ENCODE results near the gene ZNF791. TPM values are rescaled to one million over a fixed set of nuclear protein-coding genes. Genes with fewer than 3 reads are reported as not detected.

ZNF791 gene
- total RNA-seq, 2 experiments from 2014 or later = 102 to 103 TPM

DNA sequence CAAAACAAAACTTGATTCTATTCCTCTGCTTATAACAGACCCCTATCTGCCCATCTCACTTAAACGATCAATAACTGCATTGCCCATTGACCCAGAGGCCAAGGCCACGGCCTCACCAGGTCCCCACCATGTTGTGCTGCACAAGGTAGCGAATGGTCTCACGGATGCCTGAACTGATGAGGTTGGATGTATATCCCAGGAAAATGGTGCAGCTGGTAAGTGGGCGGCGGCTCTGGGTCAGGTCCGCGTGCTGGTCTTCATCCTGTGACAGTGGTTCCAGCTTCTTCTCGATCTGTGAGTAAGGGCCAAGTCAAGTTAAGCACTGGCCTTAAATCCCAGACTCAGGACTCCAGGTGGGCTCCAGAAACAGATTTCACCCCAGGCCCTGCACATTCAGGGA lies 69.3 kb downstream of the ZNF791 start:
- Mint-ChIP-seq H3K9me3 (no peaks in the 10 kb centered on the region), H3K36me3 (ENCODE audit: low read depth) (peaks cover 53% of the 10 kb centered on the region), H3K27ac (no peak overlapping the region), H3K27me3 (no peaks in the 10 kb centered on the region), H3K4me1 (ENCODE audit: low read depth) (peaks cover 35% of the 10 kb centered on the region), H3K4me3 (peak overlapping the region; percentile 48)
- intact Hi-C loops (cut with DNase I, micrococcal nuclease) = loop anchor here (2.0 to 5.0 kb wide), 2 partner anchors 42 to 43 kb away; partner anchors contain the start of gene TNPO2 (in 2 of the 2)
- DNase-seq = no peak
- TF ChIP-seq, protein P1, sequence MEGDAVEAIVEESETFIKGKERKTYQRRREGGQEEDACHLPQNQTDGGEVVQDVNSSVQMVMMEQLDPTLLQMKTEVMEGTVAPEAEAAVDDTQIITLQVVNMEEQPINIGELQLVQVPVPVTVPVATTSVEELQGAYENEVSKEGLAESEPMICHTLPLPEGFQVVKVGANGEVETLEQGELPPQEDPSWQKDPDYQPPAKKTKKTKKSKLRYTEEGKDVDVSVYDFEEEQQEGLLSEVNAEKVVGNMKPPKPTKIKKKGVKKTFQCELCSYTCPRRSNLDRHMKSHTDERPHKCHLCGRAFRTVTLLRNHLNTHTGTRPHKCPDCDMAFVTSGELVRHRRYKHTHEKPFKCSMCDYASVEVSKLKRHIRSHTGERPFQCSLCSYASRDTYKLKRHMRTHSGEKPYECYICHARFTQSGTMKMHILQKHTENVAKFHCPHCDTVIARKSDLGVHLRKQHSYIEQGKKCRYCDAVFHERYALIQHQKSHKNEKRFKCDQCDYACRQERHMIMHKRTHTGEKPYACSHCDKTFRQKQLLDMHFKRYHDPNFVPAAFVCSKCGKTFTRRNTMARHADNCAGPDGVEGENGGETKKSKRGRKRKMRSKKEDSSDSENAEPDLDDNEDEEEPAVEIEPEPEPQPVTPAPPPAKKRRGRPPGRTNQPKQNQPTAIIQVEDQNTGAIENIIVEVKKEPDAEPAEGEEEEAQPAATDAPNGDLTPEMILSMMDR (IDR thresholded peaks at IDR 0.05) = no peak
- Histone ChIP-seq H3K4me1 (ENCODE audit: insufficient read depth, low read length) (peaks cover 44% of the 10 kb centered on the region), H3K9me3 (ENCODE audit: control insufficient read depth in 1 of 2, insufficient read depth in 1 of 2, low read length in 2 of 2) (no peaks in the 10 kb centered on the region), H3K27me3 (ENCODE audit: control insufficient read depth in 1 of 2, insufficient read depth in 2 of 2, low read length in 2 of 2) (no peaks in the 10 kb centered on the region), H3K27ac (ENCODE audit: low read depth in 1 of 2, low read length in 2 of 2) (no peak overlapping the region), H3K4me3 (ENCODE audit: low read length) (no peak overlapping the region), H3K36me3 (ENCODE audit: insufficient read depth, low read length) (peaks cover 51% of the 10 kb centered on the region)
- ATAC-seq (ENCODE audit: poor library complexity) = no peak
- CTCF ChIA-PET = interaction anchor here (2.8 kb wide), 1 partner anchor 43 kb away, joined by 8 read pairs; the partner anchor contains the start of gene TNPO2
- POLR2A ChIA-PET = interaction anchor here (1.4 to 3.1 kb wide), 5 partner anchors 11 to 211 kb away, joined by 4 to 28 read pairs (median 20); partner anchors contain the start of genes FBXW9, GCDH and TNPO2

DNA sequence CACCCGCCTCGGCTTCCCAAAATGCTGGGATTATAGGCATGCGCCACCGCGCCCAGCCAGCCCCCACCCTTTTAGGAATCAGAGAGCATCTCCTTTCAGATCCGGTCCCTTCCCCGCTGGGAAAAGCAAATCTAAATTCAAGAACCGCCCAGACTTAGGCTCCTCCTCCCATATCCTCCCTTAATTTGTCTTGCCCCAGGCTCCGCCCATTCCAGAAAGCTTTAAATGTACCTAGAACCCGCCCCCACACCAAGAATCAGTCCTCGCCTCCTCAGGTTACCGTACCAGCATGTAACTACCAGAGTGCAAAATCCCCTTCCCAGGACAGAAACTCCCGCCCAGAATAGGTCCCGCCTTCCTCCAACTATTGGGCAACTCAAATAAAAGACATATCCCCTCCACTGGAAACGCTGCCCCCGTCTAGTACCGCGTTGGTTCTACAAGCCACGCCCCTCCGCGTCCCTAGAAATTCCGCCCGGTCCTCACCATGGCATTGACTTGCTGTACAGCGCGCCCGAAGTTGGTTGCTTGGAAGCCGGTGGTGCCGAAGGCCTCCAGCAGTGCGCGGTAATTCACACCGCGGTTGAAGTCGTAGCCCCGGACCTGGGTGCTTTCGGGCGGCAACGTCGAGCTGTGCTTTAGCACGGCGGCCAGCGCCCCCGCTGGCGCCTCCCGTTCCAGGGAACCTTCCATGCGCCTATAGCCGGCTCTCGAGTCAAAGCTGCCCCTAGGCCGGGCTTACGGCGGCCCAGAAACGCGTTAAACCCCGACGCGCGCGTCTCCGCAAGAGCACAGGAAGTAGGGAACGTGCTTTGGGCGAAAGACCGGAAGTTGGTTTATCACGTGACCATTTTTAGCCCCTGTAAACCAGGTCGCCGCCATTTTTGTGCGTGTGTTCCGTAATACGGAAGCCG lies 70.6 kb downstream of the ZNF791 start, which contains the start of gene DHPS:
Gene DHPS, minus strand, starts transcription at position 807 of the 914 bp plus-strand sequence. Its CDS starts 114 bp downstream, at position 693.
- DNase-seq = peak; percentile 76 to 99 (median 88)
- intact Hi-C loops (cut with DNase I, micrococcal nuclease) = loop anchor here (1.0 to 5.0 kb wide), 4 partner anchors 12 to 41 kb away; partner anchors contain the start of genes TNPO2 (in 2 of the 2) and FBXW9 (in 1 of the 2)
- POLR2A ChIA-PET = interaction anchor here (0.6 to 3.1 kb wide), 18 partner anchors 9 to 1300 kb away, joined by 3 to 28 read pairs (median 6); partner anchors contain the start of genes FBXW9, GCDH, GET3 and JUNB

More for the DNA sequence above, 70.6 kb downstream of the ZNF791 start, which contains the start of gene DHPS:
- CTCF ChIA-PET = interaction anchor here (1.2 to 2.8 kb wide), 3 partner anchors 12 to 42 kb away, joined by 4 to 8 read pairs (median 6); partner anchors contain the start of gene TNPO2
- peaks cover 32% of the 10 kb centered on the region for H3K4me1 Mint-ChIP-seq (ENCODE audit: low read depth)
- H3K27me3 Mint-ChIP-seq = no peaks in the 10 kb centered on the region
- peak within 1 kb of the TSS; percentile 94 for H3K4me3 Mint-ChIP-seq
- TF ChIP-seq, protein P1 (IDR thresholded peaks at IDR 0.05) = no peak
- peak; percentile 78 for ATAC-seq (ENCODE audit: poor library complexity)
- H3K36me3 Mint-ChIP-seq (ENCODE audit: low read depth) = peaks cover 40% of the 10 kb centered on the region
- H3K4me1 ChIP-seq (ENCODE audit: insufficient read depth, low read length) = peaks cover 40% of the 10 kb centered on the region
- H3K27ac Mint-ChIP-seq = peak within 1 kb of the TSS; percentile 86
- H3K27ac ChIP-seq (ENCODE audit: low read depth in 1 of 2, low read length in 2 of 2) = peak within 1 kb of the TSS; percentile 94 to 98
- H3K9me3 ChIP-seq (ENCODE audit: control insufficient read depth in 1 of 2, insufficient read depth in 1 of 2, low read length in 2 of 2) = no peaks in the 10 kb centered on the region
- H3K27me3 ChIP-seq (ENCODE audit: control insufficient read depth in 1 of 2, insufficient read depth in 2 of 2, low read length in 2 of 2) = no peaks in the 10 kb centered on the region
- peak within 1 kb of the TSS; percentile 93 for H3K4me3 ChIP-seq (ENCODE audit: low read length)
- peaks cover 38% of the 10 kb centered on the region for H3K36me3 ChIP-seq (ENCODE audit: insufficient read depth, low read length)
- no peaks in the 10 kb centered on the region for H3K9me3 Mint-ChIP-seq

Other genes starting within 250 kb of the ZNF791 start
- gene ZNF442, start 245.2 kb upstream of the ZNF791 start, total RNA-seq = under 1 TPM; 0.52 to 0.67 TPM
- gene ZNF799, start 209.6 kb upstream of the ZNF791 start, total RNA-seq = 1 to 10 TPM; 1.1 to 1.6 TPM
- gene ZNF443, start 169.9 kb upstream of the ZNF791 start, total RNA-seq = 1 to 10 TPM; 1.8 to 2.0 TPM
- gene ZNF709, start 126.1 kb upstream of the ZNF791 start, total RNA-seq = 1 to 10 TPM; 3.5 to 3.7 TPM
- gene ZNF564, start 59.4 kb upstream of the ZNF791 start, total RNA-seq = 10 to 100 TPM; 17.3 to 18.0 TPM
- gene ZNF490, start 107 bp upstream of the ZNF791 start, total RNA-seq = 1 to 10 TPM; 6.2 to 7.1 TPM
- gene MAN2B1, start 55.8 kb downstream of the ZNF791 start, total RNA-seq = 100 to 1,000 TPM in 1 of 2 experiments, 10 to 100 TPM in 1; 95.9 to 109 TPM
- 1 to 10 TPM; 6.5 to 6.6 TPM for gene WDR83, start 55.9 kb downstream of the ZNF791 start, total RNA-seq
- 100 to 1,000 TPM; 112 to 113 TPM for gene DHPS, start 71.0 kb downstream of the ZNF791 start, total RNA-seq
- not detected for gene GNG14, start 77.1 kb downstream of the ZNF791 start, total RNA-seq
- 1 to 10 TPM; 2.2 to 2.4 TPM for gene FBXW9, start 85.7 kb downstream of the ZNF791 start, total RNA-seq
- gene TNPO2, start 113.0 kb downstream of the ZNF791 start, total RNA-seq = 10 to 100 TPM; 47.3 to 47.4 TPM
- gene TRIR, start 123.8 kb downstream of the ZNF791 start, total RNA-seq = 100 to 1,000 TPM; 194 to 201 TPM
- gene GET3, start 126.6 kb downstream of the ZNF791 start, total RNA-seq = 10 to 100 TPM; 13.9 to 14.5 TPM
- gene BEST2, start 140.9 kb downstream of the ZNF791 start, total RNA-seq = not detected
- 10 to 100 TPM; 14.8 to 17.0 TPM for gene HOOK2, start 164.6 kb downstream of the ZNF791 start, total RNA-seq
- 1,000 to 10,000 TPM; 2,467 to 2,518 TPM for gene JUNB, start 180.6 kb downstream of the ZNF791 start, total RNA-seq
- gene PRDX2, start 190.9 kb downstream of the ZNF791 start, total RNA-seq = 10 to 100 TPM; 59.7 to 65.9 TPM
- 1 to 10 TPM in 1 of 2 experiments, not detected in 1; 1.3 TPM for gene THSD8, start 191.1 kb downstream of the ZNF791 start, total RNA-seq
- gene RNASEH2A, start 195.7 kb downstream of the ZNF791 start, total RNA-seq = 1 to 10 TPM; 1.5 to 2.7 TPM
- gene RTBDN, start 223.7 kb downstream of the ZNF791 start, total RNA-seq = not detected
- gene MAST1, start 227.6 kb downstream of the ZNF791 start, total RNA-seq = under 1 TPM; 0.22 to 0.60 TPM